Ramos (cell line): Measurements from ENCODE around the gene NECTIN2.
"Not testable (repeated sequence)": the region's sequence is repeated elsewhere in the genome, so short reads cannot be mapped to it uniquely, and the experiment has no call there.

Experiments
- in situ Hi-C: fragments of 300-500 bp; cut with MboI; formaldehyde crosslinking; loops from one replicate; pipeline ENCODE4 v1.14.3; 2022; ENCODE audit warnings: low sequenced_read_pairs; ENCODE audit not compliant: unreplicated experiment

The NECTIN2 gene

DNA sequence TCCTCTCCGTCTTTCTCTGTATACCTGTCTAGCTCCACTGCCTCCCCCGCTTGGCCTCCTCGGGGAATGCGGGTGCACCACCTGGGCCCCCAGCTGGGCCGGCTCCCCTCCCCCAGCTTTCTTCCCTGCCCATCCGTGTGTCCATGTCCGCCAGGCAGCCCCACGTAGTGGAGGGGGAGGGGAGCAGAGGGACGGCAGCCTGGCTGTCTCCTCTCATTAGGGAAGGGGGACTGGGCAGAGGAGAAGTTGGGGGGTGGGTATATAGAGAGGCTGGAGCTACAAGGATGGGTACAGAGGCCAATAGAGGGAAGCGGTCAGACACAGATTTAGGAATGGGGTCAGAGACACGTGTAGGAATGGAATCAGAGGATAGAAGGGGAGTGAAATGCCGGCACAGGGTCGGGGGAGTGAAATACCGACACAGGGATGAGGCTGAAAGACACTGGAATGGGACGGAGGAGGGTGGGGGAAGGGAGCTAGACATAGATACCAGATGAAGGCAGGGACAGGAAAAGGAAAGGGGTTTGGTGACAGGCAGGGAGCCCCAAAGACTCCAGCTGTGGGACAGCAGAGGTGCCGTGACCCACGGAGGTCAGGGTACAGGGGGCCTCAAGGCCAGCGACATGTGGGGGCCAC, 2.8 kb downstream of the NECTIN2 start:
- in situ Hi-C loops: no loop called here

GRCh38 chr19:44850641-44851109, 4.6 kb downstream of the NECTIN2 start:
- in situ Hi-C loops: no loop called here

DNA sequence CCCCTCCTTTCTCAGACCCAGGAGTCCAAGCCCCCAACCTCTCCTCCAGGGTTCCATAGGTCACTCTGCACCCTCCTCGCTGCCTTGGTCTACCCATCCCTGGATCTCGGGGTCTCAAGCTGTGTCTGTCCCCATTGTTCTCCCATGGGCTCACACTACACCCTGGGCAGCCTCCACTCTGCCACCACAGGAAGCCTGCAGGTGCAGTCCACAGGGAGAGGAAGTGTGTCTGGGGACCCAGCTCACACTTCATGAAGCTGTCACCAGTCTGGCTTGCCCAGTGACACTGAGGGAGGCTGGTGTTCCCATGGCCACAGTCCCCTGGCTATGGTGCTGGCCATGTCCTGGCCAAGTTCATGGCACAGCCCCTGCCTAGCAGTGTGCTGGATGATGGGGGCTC, 5.3 kb downstream of the NECTIN2 start:
- in situ Hi-C loops: no loop called here

DNA sequence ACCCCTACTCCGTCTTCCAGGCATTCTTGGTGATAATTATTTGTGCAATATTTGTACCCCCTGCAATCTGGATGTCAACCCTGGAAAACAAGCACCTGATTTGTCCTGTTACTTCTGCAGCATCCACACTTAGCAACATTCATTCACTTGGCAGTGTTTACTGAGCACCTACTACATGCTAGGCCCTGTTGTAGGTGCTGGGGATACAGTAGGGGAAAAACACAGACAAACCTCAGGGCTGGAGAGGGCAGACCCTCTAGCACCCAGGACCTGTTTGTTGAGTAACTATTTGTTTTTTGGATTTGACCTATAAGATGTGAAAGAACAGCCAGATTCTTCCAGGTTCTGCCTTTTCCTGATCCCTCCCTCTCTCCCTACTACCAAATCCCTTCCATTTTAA, 9.5 kb downstream of the NECTIN2 start:
- in situ Hi-C loops: no loop called here

GRCh38 chr19:44856421-44857083, 10.5 kb downstream of the NECTIN2 start:
- in situ Hi-C loops: no loop called here

DNA sequence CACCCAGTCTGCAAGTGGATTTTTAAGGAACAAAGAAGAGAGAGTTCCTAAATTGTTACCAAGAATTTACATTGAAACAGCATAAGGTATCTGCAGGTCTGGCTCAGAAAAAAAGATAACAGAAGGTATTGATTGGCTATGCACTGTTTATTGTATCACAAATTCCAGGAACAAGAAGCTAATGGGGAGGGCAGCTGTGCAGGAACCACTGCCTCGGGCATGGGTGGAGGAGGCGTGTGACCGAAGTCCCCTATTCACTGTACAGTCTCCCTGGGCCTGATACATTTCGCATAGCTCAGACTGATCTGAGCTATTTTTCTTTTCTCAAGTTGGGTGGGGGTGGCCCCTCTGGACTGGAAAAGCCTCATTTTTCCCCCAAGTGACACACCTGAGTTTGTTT, 11.7 kb downstream of the NECTIN2 start:
- in situ Hi-C loops: no loop called here

DNA sequence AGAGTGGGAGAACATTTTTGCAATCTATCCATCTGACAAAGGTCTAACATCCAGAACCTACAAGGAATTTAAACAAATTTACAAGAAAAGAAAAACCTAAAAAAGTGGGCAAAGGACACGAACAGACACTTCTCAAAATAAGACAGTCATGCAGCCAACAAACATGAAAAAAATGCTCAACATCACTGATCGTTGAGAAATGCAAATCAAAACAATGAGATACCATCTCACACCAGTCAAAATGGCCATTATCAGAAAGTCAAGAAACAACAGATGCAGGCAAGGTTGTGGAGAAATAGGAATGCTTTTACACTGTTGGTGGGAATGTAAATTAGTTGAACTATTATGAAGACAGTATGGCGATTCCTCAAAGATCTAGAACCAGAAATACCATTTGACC, 15.5 kb downstream of the NECTIN2 start:
- in situ Hi-C loops: not testable (repeated sequence)

- in situ Hi-C loops: no loop called here
These were observed 17.9 kb downstream of the NECTIN2 start for GRCh38 chr19:44863990-44864389.

- in situ Hi-C loops: no loop called here
These were observed 19.2 kb downstream of the NECTIN2 start for GRCh38 chr19:44865196-44865767.

GRCh38 chr19:44866664-44867063, 20.6 kb downstream of the NECTIN2 start:
- in situ Hi-C loops: no loop called here

- in situ Hi-C loops: no loop called here
These were observed 21.5 kb downstream of the NECTIN2 start for GRCh38 chr19:44867578-44867977.

- in situ Hi-C loops: no loop called here
These were observed 23.8 kb downstream of the NECTIN2 start for GRCh38 chr19:44869733-44870470.

DNA sequence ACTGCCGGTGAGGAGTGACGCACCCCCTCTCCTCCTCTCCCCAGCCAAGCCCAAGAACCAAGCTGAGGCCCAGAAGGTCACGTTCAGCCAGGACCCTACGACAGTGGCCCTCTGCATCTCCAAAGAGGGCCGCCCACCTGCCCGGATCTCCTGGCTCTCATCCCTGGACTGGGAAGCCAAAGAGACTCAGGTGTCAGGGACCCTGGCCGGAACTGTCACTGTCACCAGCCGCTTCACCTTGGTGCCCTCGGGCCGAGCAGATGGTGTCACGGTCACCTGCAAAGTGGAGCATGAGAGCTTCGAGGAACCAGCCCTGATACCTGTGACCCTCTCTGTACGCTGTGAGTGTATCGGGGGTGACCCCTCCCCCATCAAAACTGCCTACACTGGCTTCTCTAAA, 25.7 kb downstream of the NECTIN2 start:
- in situ Hi-C loops: no loop called here

DNA sequence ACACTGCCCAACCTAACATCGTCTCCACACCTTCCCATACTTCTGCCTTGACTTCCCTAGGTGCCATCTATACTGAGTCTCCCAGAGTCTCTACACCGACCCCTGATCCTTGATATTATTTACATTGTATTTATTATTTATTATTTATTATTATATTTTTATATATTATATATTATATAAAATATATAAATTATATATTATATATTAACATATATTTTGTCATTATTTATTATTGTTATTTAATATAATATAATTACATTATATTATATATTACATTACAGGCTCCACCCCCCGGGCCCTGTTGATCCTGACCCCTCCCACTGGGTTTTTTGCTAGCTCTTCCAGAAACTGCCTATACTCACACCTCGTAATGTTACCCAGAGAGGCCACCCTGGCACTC, 26.6 kb downstream of the NECTIN2 start:
- in situ Hi-C loops: no loop called here

DNA sequence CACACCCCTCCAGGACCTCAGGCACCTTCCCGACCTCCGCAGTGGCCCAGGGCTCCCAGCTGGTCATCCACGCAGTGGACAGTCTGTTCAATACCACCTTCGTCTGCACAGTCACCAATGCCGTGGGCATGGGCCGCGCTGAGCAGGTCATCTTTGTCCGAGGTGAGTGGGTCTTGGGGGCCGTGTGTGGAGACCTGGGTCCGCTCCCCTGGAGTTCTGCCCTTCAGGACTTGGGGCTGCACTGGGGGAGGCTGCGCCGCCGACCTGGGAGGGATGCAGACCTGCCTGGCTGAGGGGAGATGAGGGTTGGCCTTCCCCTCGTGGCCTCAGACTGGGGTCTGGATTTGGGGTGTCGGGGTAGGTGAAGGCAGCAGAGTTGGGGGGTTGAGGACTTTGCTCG, 28.2 kb downstream of the NECTIN2 start:
- in situ Hi-C loops: no loop called here

DNA sequence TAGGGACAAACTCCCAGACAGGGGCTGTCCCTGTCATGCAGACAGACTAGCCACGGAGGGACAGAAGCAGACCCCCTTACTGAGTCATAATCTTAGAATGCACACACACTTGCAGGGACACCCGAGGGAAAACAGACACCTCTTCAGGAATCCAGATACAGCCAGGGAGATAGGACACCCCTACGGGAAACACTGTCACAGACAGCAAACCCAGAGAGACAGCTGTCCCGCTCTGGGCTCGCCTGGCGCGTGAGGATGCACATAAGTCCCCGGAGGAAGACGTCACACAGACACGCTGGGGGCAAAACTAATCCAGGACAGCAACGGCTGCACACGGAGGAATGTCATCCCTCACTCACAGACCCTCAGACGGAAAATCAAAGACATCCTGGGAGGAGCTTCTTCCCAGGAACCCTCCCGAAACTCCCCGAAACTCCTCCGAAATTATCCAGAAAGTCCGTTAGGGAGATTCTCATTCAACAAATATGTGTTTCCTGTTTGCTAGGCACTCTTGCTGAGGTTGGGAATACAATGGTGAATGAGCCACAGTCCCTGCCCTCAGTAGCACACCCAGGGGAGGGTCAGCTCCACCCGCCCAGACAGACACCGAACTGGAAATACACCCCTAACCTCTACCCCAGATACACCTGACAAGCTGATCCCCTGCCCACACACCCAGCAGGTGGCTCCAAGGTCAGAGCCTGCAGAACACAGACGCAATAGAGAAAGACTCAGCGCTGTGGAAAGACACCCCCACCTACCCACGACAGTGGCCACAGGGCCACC, 29.8 kb downstream of the NECTIN2 start:
- in situ Hi-C loops: no loop called here

DNA sequence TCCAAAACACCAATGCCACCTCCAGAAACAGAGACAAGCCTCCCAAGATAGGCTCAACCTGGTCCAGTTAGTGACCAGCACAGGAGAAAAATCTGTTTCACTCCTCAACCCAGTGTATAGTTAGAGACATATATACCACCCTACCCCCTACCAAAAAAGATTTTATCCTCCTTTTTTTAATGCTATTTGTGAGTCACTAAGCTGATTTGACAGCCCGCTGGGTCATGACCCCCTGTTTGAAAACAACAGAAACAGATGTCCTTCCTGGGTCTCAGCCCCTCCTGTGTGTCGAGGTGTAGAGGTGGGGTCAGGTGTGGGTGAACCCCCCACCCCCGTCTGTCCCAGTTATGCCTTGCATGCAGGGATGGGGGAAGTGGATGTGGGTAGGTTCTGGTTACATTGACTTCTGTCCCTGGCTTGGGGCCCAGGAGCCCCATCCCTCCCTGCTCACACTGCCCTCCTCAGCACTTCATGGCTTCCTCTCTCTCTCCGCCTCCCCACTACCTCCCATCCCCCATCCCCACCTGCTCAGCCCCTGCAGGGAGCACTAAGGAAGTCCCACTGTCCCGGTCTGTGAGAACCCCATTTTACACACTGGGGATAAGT, 30.9 kb downstream of the NECTIN2 start:
- in situ Hi-C loops: no loop called here

GRCh38 chr19:44878120-44878865, 32.2 kb downstream of the NECTIN2 start:
- in situ Hi-C loops: no loop called here
